ENCODE measurements around the gene MS4A6E. TPM values are rescaled to one million over a fixed set of nuclear protein-coding genes. Genes with fewer than 3 reads are reported as not detected.

Gene MS4A6E
- total RNA-seq, 1 donor from 2014 or later, result not detected

- no peak for TF ChIP-seq CTCF (conservative IDR thresholded peaks at IDR 0.05; ENCODE audit: low read depth, low read length)
- no peak overlapping the region for H3K4me3 ChIP-seq (ENCODE audit: low read depth, low read length)
- DNase-seq (ENCODE audit: low read depth), result no peak
Observed at GRCh38 chr11:60389279-60389910, 62.3 kb downstream of the MS4A6E start.

- H3K4me3 ChIP-seq (ENCODE audit: low read depth, low read length), result no peak overlapping the region
- no peak for DNase-seq (ENCODE audit: low read depth)
- TF ChIP-seq CTCF (conservative IDR thresholded peaks at IDR 0.05; ENCODE audit: low read depth, low read length), result no peak
Observed at GRCh38 chr11:60390419-60390818, 63.4 kb downstream of the MS4A6E start.

Other genes with a start within 250 kb of the MS4A6E start
- gene MS4A2, start 238.6 kb upstream of the MS4A6E start, total RNA-seq, result not detected in 2 replicates
- gene MS4A6A, start 144.2 kb upstream of the MS4A6E start, total RNA-seq, result not detected in 2 replicates
- not detected in 2 replicates for gene MS4A4E, start 84.1 kb upstream of the MS4A6E start, total RNA-seq
- gene MS4A4A, start 46.6 kb upstream of the MS4A6E start, total RNA-seq, result not detected in 2 replicates
- not detected in 2 replicates for gene MS4A7, start 51.3 kb downstream of the MS4A6E start, total RNA-seq
- not detected in 2 replicates for gene MS4A14, start 69.2 kb downstream of the MS4A6E start, total RNA-seq
- not detected in 2 replicates for gene MS4A5, start 102.3 kb downstream of the MS4A6E start, total RNA-seq
- not detected in 2 replicates for gene MS4A1, start 128.6 kb downstream of the MS4A6E start, total RNA-seq
- not detected in 2 replicates for gene MS4A12, start 165.5 kb downstream of the MS4A6E start, total RNA-seq
- gene MS4A13, start 188.1 kb downstream of the MS4A6E start, total RNA-seq, result not detected in 2 replicates